ENCODE measurements around the gene PRR5.

Gene PRR5

GRCh38 chr22:44693756-44694155 is 8.2 kb upstream of the PRR5 start:
- ATAC-seq, result no peak

GRCh38 chr22:44697423-44698141 is 4.4 kb upstream of the PRR5 start:
- ATAC-seq, result peak; percentile 50 to 52

GRCh38 chr22:44698531-44699421 is 3.2 kb upstream of the PRR5 start:
- ATAC-seq, result no peak

- no peak for ATAC-seq
Measured at GRCh38 chr22:44700456-44700855, 1.5 kb upstream of the PRR5 start.

GRCh38 chr22:44701187-44701790 is 715 bp upstream of the PRR5 start:
- ATAC-seq, result no peak

- peak; percentile 25 to 38 for ATAC-seq
Measured at GRCh38 chr22:44702479-44703198, 635 bp downstream of the PRR5 start.

- no peak for ATAC-seq
Measured at GRCh38 chr22:44703255-44703870, 1.4 kb downstream of the PRR5 start.

- no peak for ATAC-seq
Measured at GRCh38 chr22:44704159-44705021, 2.4 kb downstream of the PRR5 start.

GRCh38 chr22:44705022-44705297 is 3.0 kb downstream of the PRR5 start:
- no peak for ATAC-seq

- no peak for ATAC-seq
Measured at GRCh38 chr22:44706488-44706887, 4.5 kb downstream of the PRR5 start.

- ATAC-seq, result no peak
Measured at GRCh38 chr22:44707178-44707577, 5.2 kb downstream of the PRR5 start.

GRCh38 chr22:44707752-44708151 is 5.7 kb downstream of the PRR5 start:
- no peak for ATAC-seq

- no peak for ATAC-seq
Measured at GRCh38 chr22:44709881-44710392, 7.9 kb downstream of the PRR5 start.

- ATAC-seq, result peak in 1 of 2 donors; percentile 43
Measured at GRCh38 chr22:44710474-44711240, 8.7 kb downstream of the PRR5 start.

GRCh38 chr22:44711241-44711560 is 9.2 kb downstream of the PRR5 start:
- ATAC-seq, result no peak

- no peak for ATAC-seq
Measured at GRCh38 chr22:44711690-44712555, 9.9 kb downstream of the PRR5 start.

GRCh38 chr22:44712962-44713361 is 11.0 kb downstream of the PRR5 start:
- ATAC-seq, result no peak

- no peak for ATAC-seq
Measured at GRCh38 chr22:44714703-44715350, 12.8 kb downstream of the PRR5 start.

GRCh38 chr22:44718418-44718817 is 16.4 kb downstream of the PRR5 start:
- ATAC-seq, result no peak
